ENCODE results near the gene PSMA3.

Gene PSMA3

GRCh38 chr14:58299401-58300330, 55.0 kb downstream of the PSMA3 start:
- DNase-seq, result peak; percentile 11

- no peak for DNase-seq
Observed at GRCh38 chr14:58301416-58301815, 56.8 kb downstream of the PSMA3 start.

DNA sequence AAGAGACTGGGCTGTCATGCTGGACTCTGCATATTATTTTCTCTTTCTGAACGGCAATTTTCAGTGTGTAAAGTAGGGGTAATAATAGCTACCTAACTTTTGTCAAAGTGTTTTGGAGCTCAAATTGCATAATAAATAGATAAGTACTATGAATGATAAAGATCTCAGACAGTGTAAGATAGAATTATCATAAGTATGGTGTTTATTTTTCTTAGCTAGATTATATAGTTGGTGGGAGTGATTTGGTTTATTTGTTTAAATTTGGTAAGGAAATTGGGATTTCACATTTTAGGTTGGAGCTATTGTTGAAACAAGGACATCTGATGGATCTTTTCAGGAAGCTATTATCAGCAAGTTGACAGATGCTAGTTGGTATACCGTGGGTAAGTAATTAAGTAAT, 61.1 kb downstream of the PSMA3 start:
- DNase-seq, result no peak

- no peak for DNase-seq
Observed at GRCh38 chr14:58307597-58308316, 63.1 kb downstream of the PSMA3 start.

- no peak for DNase-seq
Observed at GRCh38 chr14:58309086-58309485, 64.4 kb downstream of the PSMA3 start.

GRCh38 chr14:58313699-58314098, 69.1 kb downstream of the PSMA3 start:
- no peak for DNase-seq

GRCh38 chr14:58315606-58316005, 71.0 kb downstream of the PSMA3 start:
- peak; percentile 19 for DNase-seq

Measured in fibroblast of skin of back (primary cell).